ENCODE measurements around the gene TREML4.

DNA sequence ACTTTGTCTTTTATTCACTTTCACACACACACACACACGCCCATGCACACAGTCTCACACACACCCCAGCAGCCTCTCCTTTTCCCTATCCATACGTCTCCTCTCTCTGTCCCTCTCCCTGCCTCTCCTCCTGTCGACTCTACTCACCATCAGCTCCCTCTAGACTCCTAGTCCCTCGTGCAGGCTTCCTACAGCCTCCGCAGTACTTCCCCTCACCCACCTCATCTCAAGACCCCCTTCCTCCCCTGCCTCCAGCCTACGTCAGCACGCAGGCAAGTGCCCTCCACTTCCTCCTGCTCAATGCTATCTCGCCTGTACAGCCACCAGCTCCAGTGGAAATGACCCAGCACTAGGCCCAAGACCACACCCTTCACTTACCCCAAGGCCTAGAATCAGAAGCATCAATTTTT lies 26.4 kb upstream of the TREML4 start:
- TF ChIP-seq, protein P1, sequence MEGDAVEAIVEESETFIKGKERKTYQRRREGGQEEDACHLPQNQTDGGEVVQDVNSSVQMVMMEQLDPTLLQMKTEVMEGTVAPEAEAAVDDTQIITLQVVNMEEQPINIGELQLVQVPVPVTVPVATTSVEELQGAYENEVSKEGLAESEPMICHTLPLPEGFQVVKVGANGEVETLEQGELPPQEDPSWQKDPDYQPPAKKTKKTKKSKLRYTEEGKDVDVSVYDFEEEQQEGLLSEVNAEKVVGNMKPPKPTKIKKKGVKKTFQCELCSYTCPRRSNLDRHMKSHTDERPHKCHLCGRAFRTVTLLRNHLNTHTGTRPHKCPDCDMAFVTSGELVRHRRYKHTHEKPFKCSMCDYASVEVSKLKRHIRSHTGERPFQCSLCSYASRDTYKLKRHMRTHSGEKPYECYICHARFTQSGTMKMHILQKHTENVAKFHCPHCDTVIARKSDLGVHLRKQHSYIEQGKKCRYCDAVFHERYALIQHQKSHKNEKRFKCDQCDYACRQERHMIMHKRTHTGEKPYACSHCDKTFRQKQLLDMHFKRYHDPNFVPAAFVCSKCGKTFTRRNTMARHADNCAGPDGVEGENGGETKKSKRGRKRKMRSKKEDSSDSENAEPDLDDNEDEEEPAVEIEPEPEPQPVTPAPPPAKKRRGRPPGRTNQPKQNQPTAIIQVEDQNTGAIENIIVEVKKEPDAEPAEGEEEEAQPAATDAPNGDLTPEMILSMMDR (IDR thresholded peaks at IDR 0.05), result no peak
- TF ChIP-seq POLR2AphosphoS5 (IDR thresholded peaks at IDR 0.05; ENCODE audit: insufficient read depth in 1 of 2, low read depth in 1 of 2), result no peak
